ENCODE results near the gene AP3S2.

- TF ChIP-seq, protein P1, sequence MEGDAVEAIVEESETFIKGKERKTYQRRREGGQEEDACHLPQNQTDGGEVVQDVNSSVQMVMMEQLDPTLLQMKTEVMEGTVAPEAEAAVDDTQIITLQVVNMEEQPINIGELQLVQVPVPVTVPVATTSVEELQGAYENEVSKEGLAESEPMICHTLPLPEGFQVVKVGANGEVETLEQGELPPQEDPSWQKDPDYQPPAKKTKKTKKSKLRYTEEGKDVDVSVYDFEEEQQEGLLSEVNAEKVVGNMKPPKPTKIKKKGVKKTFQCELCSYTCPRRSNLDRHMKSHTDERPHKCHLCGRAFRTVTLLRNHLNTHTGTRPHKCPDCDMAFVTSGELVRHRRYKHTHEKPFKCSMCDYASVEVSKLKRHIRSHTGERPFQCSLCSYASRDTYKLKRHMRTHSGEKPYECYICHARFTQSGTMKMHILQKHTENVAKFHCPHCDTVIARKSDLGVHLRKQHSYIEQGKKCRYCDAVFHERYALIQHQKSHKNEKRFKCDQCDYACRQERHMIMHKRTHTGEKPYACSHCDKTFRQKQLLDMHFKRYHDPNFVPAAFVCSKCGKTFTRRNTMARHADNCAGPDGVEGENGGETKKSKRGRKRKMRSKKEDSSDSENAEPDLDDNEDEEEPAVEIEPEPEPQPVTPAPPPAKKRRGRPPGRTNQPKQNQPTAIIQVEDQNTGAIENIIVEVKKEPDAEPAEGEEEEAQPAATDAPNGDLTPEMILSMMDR (IDR thresholded peaks at IDR 0.05), result no peak
- no peak for TF ChIP-seq ZNF416 (CRISPR knock-in tag; IDR thresholded peaks at IDR 0.05)
- TF ChIP-seq ERG (CRISPR knock-in tag; IDR thresholded peaks at IDR 0.05), result no peak
Measured at GRCh38 chr15:89808160-89808870, 85.5 kb downstream of the AP3S2 start.
